Endodermal cell (in vitro differentiated cells): ENCODE measurements around the gene GALK2. TPM values are rescaled to one million over a fixed set of nuclear protein-coding genes. Genes with fewer than 3 reads are reported as not detected.

ENCODE experiments used
- DNase-seq: peaks from one replicate; pipeline ENCODE4 v3.0.0-alpha.2; 2017
- H3K27ac ChIP-seq: 2 replicates; pipeline ENCODE4 v1.5.1; 2013; ENCODE audit warnings: mild to moderate bottlenecking, low read depth, low read length, moderate library complexity
- H3K27me3 ChIP-seq: 2 replicates; pipeline ENCODE4 v1.6.1; 2013; ENCODE audit warnings: mild to moderate bottlenecking, low read length, moderate library complexity; ENCODE audit not compliant: insufficient read depth, control insufficient read depth, poor library complexity, severe bottlenecking
- H3K36me3 ChIP-seq: 2 replicates; pipeline ENCODE4 v1.7.0; 2013; ENCODE audit warnings: mild to moderate bottlenecking, low read length, moderate library complexity; ENCODE audit not compliant: control insufficient read depth, insufficient read depth
- H3K4me1 ChIP-seq: one replicate; pipeline ENCODE4 v1.7.0; 2013; ENCODE audit warnings: low read length; ENCODE audit not compliant: control insufficient read depth, insufficient read depth
- H3K4me3 ChIP-seq: 2 replicates; pipeline ENCODE4 v1.5.1; 2013; ENCODE audit warnings: mild to moderate bottlenecking, low read length, moderate library complexity
- H3K9ac ChIP-seq: 2 replicates; pipeline ENCODE4 v1.6.1; 2013; ENCODE audit warnings: mild to moderate bottlenecking, low read length, moderate library complexity; ENCODE audit not compliant: poor library complexity, severe bottlenecking; ENCODE audit errors: extremely low read depth
- H3K9me3 ChIP-seq: 2 replicates; pipeline ENCODE4 v1.6.1; 2013; ENCODE audit warnings: mild to moderate bottlenecking, low read length, moderate library complexity; ENCODE audit not compliant: control insufficient read depth
- H3K27ac Mint-ChIP-seq: 2 replicates; pipeline ENCODE4 v1.8.0; 2020; ENCODE audit warnings: mixed read lengths
- H3K27me3 Mint-ChIP-seq: 2 replicates; pipeline ENCODE4 v1.8.0; 2021; ENCODE audit warnings: mild to moderate bottlenecking, mixed read lengths; ENCODE audit not compliant: insufficient read depth
- H3K36me3 Mint-ChIP-seq: 2 replicates; pipeline ENCODE4 v1.8.0; 2020; ENCODE audit warnings: low read depth, mixed read lengths
- H3K4me1 Mint-ChIP-seq: 2 replicates; pipeline ENCODE4 v1.8.0; 2020; ENCODE audit warnings: mixed read lengths
- H3K4me3 Mint-ChIP-seq: 2 replicates; pipeline ENCODE4 v1.8.0; 2020; ENCODE audit warnings: mild to moderate bottlenecking, moderate library complexity, mixed read lengths
- H3K9me3 Mint-ChIP-seq: 2 replicates; pipeline ENCODE4 v1.8.0; 2020; ENCODE audit warnings: mild to moderate bottlenecking, mixed read lengths
- CTCF ChIP-seq: fragments of 200-600 bp; sonication (generic); conservative IDR thresholded peaks from 2 replicates; pipeline ENCODE4 v1.5.0; 2021; ENCODE audit warnings: antibody characterized with exemption, mild to moderate bottlenecking
- WGBS, 2 experiments: methylation state at CpG; one replicate each; pipeline versions ENCODE4 v1.1.5 to v1.1.7; 2013; ENCODE audit warnings: missing lambda C conversion rate in 2 of 2, mixed read lengths in 1 of 2; ENCODE audit not compliant: insufficient coverage in 1 of 2, insufficient read length in 1 of 2; 5-methylcytosine and 5-hydroxymethylcytosine counted together
- total RNA-seq, 2 donors: library from RNA; stranded (reverse); fragmentation: NEBNext Ultra II Directional in 1 of 2; extraction: Animal tissue kit (Norgen Biotek cat#: 25700) in 1 of 2; gene quantifications; 2 replicates in 1 of 2; 3 replicates in 1 of 2; pipeline ENCODE4 v1.2.1, GENCODE V29; 2021

GALK2 gene
- total RNA-seq, 2 donors from 2014 or later = 13.4 to 19.1 TPM

GRCh38 chr15:49370782-49371181 lies 200.7 kb downstream of the GALK2 start:
- peaks cover 6% of the 10 kb centered on the region for H3K4me1 ChIP-seq
- Mint-ChIP-seq H3K27me3 (no peaks in the 10 kb centered on the region), H3K9me3 (no peaks in the 10 kb centered on the region), H3K4me1 (peaks cover 7% of the 10 kb centered on the region), H3K27ac (no peak overlapping the region), H3K4me3 (no peak overlapping the region), H3K36me3 (peaks cover 5% of the 10 kb centered on the region)
- H3K4me3 ChIP-seq = no peak overlapping the region
- no peaks in the 10 kb centered on the region for H3K9me3 ChIP-seq
- TF ChIP-seq CTCF = no peak
- H3K36me3 ChIP-seq = no peaks in the 10 kb centered on the region
- H3K9ac ChIP-seq = no peak overlapping the region
- WGBS, 2 experiments = 82 to 100% methylated on average over 1 of the region's 1 CpG
- no peak overlapping the region for H3K27ac ChIP-seq
- DNase-seq = no peak
- H3K27me3 ChIP-seq = no peaks in the 10 kb centered on the region

- H3K36me3 Mint-ChIP-seq = no peaks in the 10 kb centered on the region
- TF ChIP-seq CTCF = no peak
- no peaks in the 10 kb centered on the region for H3K27me3 Mint-ChIP-seq
- Histone ChIP-seq H3K9ac (no peak overlapping the region), H3K4me1 (peaks cover 6% of the 10 kb centered on the region), H3K36me3 (no peaks in the 10 kb centered on the region), H3K4me3 (no peak overlapping the region), H3K27me3 (no peaks in the 10 kb centered on the region), H3K9me3 (no peaks in the 10 kb centered on the region), H3K27ac (no peak overlapping the region)
- peaks cover 7% of the 10 kb centered on the region for H3K4me1 Mint-ChIP-seq
- H3K9me3 Mint-ChIP-seq = no peaks in the 10 kb centered on the region
- 23 to 25% methylated on average over 1 of the region's 1 CpG for WGBS, 2 experiments
- no peak overlapping the region for H3K4me3 Mint-ChIP-seq
- DNase-seq = no peak
- H3K27ac Mint-ChIP-seq = no peak overlapping the region
Observed at GRCh38 chr15:49372366-49372765, 202.3 kb downstream of the GALK2 start.

- H3K9ac ChIP-seq = no peak overlapping the region
- no peaks in the 10 kb centered on the region for H3K36me3 ChIP-seq
- peaks cover 6% of the 10 kb centered on the region for H3K4me1 ChIP-seq
- no peaks in the 10 kb centered on the region for H3K27me3 ChIP-seq
- Mint-ChIP-seq H3K27ac (no peak overlapping the region), H3K4me3 (no peak overlapping the region), H3K27me3 (no peaks in the 10 kb centered on the region), H3K9me3 (no peaks in the 10 kb centered on the region), H3K36me3 (no peaks in the 10 kb centered on the region), H3K4me1 (peaks cover 27% of the 10 kb centered on the region)
- no peak overlapping the region for H3K4me3 ChIP-seq
- no peak for TF ChIP-seq CTCF
- no peaks in the 10 kb centered on the region for H3K9me3 ChIP-seq
- DNase-seq = no peak
- WGBS, 2 experiments = 94 to 100% methylated on average over 2 to 4 of the region's 4 CpGs
- no peak overlapping the region for H3K27ac ChIP-seq
Observed at GRCh38 chr15:49379996-49380395, 209.9 kb downstream of the GALK2 start.
